Ishikawa (cell line): Measurements from ENCODE around the gene KCNK16.

ENCODE experiments used
- CEBPB ChIP-seq: IDR thresholded peaks from 2 replicates; pipeline ENCODE4 v1.6.1; 2012
- CREB1 ChIP-seq: IDR thresholded peaks from 2 replicates; pipeline ENCODE4 v1.6.1; 2012; ENCODE audit warnings: low read depth
- EGR1 ChIP-seq: IDR thresholded peaks from 2 replicates; pipeline ENCODE4 v1.6.1; 2012
- EP300 ChIP-seq: IDR thresholded peaks from 2 replicates; pipeline ENCODE4 v1.6.1; 2012; ENCODE audit warnings: borderline replicate concordance
- FOXM1 ChIP-seq: IDR thresholded peaks from 2 replicates; pipeline ENCODE4 v1.6.1; 2012; ENCODE audit warnings: low read depth, borderline replicate concordance
- NFIC ChIP-seq: IDR thresholded peaks from 2 replicates; pipeline ENCODE4 v1.6.1; 2012
- RAD21 ChIP-seq: IDR thresholded peaks from 2 replicates; pipeline ENCODE4 v1.6.1; 2012; ENCODE audit warnings: low read depth
- TAF1 ChIP-seq: IDR thresholded peaks from 2 replicates; pipeline ENCODE4 v1.6.1; 2012; ENCODE audit warnings: low read depth, mild to moderate bottlenecking
- TCF12 ChIP-seq: IDR thresholded peaks from 2 replicates; pipeline ENCODE4 v1.6.1; 2012; ENCODE audit warnings: low read depth
- TEAD4 ChIP-seq: IDR thresholded peaks from 2 replicates; pipeline ENCODE4 v1.6.1; 2012
- YY1 ChIP-seq: IDR thresholded peaks from 2 replicates; pipeline ENCODE4 v1.6.1; 2012; ENCODE audit warnings: low read depth
- ZBTB7A ChIP-seq: IDR thresholded peaks from 2 replicates; pipeline ENCODE4 v1.6.1; 2012; ENCODE audit warnings: low read depth
- TF ChIP-seq, protein P1 (sequence below): IDR thresholded peaks from 2 replicates; pipeline ENCODE4 v1.6.1; 2012; ENCODE audit warnings: low read depth, mild to moderate bottlenecking
- TF ChIP-seq, protein P2 (sequence below): IDR thresholded peaks from 2 replicates; pipeline ENCODE4 v1.6.1; 2012
- TF ChIP-seq, protein P3 (sequence below): IDR thresholded peaks from 2 replicates; pipeline ENCODE4 v1.6.1; 2012

Gene KCNK16

DNA sequence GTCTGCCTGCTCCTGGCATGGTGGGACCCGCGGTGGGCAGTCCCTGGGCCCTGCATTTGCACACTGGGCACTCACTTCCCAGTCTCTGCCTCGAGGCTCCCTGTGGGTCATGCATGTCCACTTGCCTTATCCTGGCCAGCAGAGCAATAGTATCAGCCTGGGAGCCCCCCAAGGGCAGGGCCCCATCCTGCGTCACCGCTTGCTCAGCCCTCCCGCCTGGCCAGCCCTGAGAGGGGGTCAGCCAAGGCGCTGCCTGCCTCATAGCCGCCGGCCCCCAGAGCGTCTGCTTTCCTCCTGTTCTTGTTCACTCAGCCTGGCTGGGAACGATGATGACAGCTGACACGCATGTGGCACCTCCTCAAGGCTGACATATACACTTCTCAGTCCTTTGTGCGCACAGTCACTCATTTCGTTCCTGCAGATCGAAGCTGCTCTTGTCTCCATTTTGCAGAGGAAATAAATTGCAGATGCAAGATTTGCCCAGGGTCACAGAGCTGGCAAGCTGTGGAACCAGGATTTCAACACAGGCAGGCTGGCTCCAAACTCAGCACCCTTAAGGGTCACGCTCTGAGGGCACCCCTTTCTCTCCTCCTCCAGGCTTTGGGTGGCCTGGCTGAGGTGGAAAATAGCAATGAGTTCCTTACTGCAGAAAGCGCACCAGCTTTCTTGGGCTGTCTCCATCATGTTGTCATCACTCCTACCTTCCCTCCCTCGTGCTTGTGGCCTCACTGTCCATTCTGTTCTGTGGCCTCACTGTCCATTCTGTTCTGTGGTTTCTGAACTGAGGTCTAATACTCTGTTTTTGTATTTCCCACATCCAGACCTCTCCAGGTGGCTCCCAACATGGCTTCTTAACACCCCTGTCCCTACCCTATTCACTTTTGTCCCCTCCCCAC, 25.5 kb downstream of the KCNK16 start:
- TF ChIP-seq FOXM1 (no peak), ZBTB7A (no peak)

DNA sequence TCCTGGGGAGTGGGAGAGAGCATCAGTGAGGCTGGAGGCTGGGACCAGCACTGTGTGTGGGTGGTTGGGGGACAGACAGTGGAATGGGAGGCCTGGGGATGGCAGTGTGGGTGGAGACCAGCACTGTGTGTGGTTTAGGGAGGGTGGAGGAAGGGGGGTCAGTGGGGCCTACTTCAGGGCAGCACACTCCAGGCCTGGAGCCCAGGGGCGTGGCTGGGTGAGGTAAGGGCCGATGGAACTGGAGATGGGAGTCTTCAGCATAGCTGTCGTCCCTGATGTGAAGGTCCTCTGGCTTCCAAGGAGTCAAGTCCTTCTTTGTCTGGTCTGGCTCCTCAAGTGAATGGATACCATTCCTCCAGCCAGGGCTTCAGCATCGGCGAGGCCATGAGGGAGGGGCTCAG, 26.9 kb downstream of the KCNK16 start:
- no peak for TF ChIP-seq TAF1

DNA sequence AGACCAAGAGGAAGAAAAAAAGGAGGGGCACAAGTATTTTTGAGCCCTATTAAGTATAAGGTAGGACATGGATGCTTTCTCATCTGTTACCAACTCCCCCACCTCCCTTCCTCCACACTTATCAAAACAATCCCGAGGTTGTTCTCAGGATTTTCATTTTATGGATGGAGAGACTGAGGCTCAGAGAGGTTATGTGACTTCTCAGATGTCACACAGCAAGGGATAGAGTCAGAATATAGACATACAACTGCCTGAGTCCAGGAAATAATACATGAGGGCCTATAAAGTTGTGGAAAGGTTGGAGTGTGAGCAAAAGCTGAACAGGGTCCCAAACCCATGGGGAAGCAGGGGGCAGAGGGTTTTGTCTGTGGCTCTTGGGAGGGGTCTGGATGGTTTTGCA, 27.6 kb downstream of the KCNK16 start:
- TF ChIP-seq CREB1 (no peak), RAD21 (no peak), TEAD4 (no peak), ZBTB7A (no peak), YY1 (no peak), EGR1 (no peak), CEBPB (no peak), TCF12 (no peak), NFIC (no peak), TAF1 (no peak), EP300 (no peak)
- TF ChIP-seq, protein P1, sequence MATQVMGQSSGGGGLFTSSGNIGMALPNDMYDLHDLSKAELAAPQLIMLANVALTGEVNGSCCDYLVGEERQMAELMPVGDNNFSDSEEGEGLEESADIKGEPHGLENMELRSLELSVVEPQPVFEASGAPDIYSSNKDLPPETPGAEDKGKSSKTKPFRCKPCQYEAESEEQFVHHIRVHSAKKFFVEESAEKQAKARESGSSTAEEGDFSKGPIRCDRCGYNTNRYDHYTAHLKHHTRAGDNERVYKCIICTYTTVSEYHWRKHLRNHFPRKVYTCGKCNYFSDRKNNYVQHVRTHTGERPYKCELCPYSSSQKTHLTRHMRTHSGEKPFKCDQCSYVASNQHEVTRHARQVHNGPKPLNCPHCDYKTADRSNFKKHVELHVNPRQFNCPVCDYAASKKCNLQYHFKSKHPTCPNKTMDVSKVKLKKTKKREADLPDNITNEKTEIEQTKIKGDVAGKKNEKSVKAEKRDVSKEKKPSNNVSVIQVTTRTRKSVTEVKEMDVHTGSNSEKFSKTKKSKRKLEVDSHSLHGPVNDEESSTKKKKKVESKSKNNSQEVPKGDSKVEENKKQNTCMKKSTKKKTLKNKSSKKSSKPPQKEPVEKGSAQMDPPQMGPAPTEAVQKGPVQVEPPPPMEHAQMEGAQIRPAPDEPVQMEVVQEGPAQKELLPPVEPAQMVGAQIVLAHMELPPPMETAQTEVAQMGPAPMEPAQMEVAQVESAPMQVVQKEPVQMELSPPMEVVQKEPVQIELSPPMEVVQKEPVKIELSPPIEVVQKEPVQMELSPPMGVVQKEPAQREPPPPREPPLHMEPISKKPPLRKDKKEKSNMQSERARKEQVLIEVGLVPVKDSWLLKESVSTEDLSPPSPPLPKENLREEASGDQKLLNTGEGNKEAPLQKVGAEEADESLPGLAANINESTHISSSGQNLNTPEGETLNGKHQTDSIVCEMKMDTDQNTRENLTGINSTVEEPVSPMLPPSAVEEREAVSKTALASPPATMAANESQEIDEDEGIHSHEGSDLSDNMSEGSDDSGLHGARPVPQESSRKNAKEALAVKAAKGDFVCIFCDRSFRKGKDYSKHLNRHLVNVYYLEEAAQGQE, result no peak
- TF ChIP-seq, protein P2, sequence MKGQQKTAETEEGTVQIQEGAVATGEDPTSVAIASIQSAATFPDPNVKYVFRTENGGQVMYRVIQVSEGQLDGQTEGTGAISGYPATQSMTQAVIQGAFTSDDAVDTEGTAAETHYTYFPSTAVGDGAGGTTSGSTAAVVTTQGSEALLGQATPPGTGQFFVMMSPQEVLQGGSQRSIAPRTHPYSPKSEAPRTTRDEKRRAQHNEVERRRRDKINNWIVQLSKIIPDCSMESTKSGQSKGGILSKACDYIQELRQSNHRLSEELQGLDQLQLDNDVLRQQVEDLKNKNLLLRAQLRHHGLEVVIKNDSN, result no peak
- TF ChIP-seq, protein P3, sequence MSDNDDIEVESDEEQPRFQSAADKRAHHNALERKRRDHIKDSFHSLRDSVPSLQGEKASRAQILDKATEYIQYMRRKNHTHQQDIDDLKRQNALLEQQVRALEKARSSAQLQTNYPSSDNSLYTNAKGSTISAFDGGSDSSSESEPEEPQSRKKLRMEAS, result no peak

DNA sequence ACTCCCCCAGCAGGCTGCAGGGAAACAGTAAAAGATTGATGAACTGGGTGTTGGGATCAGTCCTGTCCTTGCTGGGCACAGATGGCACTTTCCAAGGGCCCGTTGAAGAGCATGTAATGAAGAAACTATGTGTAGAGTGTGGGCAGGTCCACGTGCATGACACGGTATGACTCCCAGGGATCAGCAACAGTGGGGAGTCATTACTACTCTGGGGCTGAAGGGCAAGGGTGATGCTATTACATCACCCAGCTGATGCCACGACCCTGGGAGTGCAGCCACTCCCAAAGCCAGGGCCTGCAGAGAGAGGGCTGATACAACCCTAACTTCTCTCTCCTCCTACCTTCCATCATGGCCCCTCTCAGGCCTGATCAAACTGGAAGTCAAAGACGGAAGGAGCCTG, 28.4 kb downstream of the KCNK16 start:
- TF ChIP-seq, protein P1, result no peak
- TF ChIP-seq CREB1 (no peak), FOXM1 (no peak), TEAD4 (no peak), CEBPB (no peak), RAD21 (no peak), YY1 (no peak), EP300 (no peak), NFIC (no peak), TCF12 (no peak)
- TF ChIP-seq, protein P2, result no peak
- TF ChIP-seq, protein P3, result no peak

DNA sequence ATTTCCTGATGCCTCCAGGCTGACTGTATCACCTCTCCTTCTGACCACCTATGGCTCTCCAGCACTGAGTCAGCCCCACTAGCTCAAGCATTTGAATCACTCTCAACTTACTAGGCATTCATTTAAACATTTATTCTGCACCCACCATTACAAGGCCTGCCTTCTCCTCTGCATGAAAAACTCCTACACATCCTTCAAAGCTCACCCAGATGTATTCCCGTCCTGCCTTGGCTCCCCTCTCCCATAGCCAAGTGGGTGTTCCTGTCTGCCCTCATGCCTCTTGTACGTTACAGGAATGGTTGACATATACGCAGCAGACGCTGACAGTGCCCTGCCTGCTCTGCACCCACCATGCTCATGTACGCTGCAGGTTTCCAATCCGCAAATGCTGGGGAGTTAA, 29.9 kb downstream of the KCNK16 start:
- TF ChIP-seq RAD21, result no peak
- TF ChIP-seq, protein P1, result no peak
- TF ChIP-seq TCF12, result no peak
- no peak for TF ChIP-seq EP300
- TF ChIP-seq TAF1, result no peak
- no peak for TF ChIP-seq CEBPB
- TF ChIP-seq YY1, result no peak
- TF ChIP-seq TEAD4, result no peak
- TF ChIP-seq CREB1, result no peak
- TF ChIP-seq, protein P2, result no peak
- no peak for TF ChIP-seq NFIC
- TF ChIP-seq, protein P3, result no peak
- no peak for TF ChIP-seq ZBTB7A
- TF ChIP-seq EGR1, result no peak
- TF ChIP-seq FOXM1, result no peak
